CD4-positive, CD25-positive, alpha-beta regulatory T cell (primary cell): ENCODE data around the gene SATB2. TPM values are rescaled to one million over a fixed set of nuclear protein-coding genes. Genes with fewer than 3 reads are reported as not detected.

Experiments used
- ATAC-seq, 2 donors: fragments of 150-1000 bp; cut with Tn5 transposase; one replicate each; pipeline ENCODE4 v1.10.0; 2021; ENCODE audit warnings: low read depth in 2 of 2, moderate number of reproducible peaks in 2 of 2, moderate library complexity in 1 of 2
- DNase-seq, 3 donors: peaks; one replicate each; pipeline versions ENCODE4 v3.0.0 to v3.0.0-alpha.2; 2012 to 2022; ENCODE audit warnings: mixed read lengths in 1 of 3
- H3K27ac ChIP-seq: one replicate; pipeline ENCODE4 v1.7.0; 2013; ENCODE audit warnings: mild to moderate bottlenecking, low read length; ENCODE audit not compliant: insufficient read depth, poor library complexity, severe bottlenecking
- H3K27me3 ChIP-seq: one replicate; pipeline ENCODE4 v1.7.0; 2013; ENCODE audit warnings: low read length; ENCODE audit not compliant: control insufficient read depth, insufficient read depth
- H3K36me3 ChIP-seq: one replicate; pipeline ENCODE4 v1.7.0; 2013; ENCODE audit warnings: mild to moderate bottlenecking, low read length, moderate library complexity; ENCODE audit not compliant: control insufficient read depth, insufficient read depth
- H3K4me1 ChIP-seq: 2 replicates; pipeline ENCODE4 v1.7.0; 2013; ENCODE audit warnings: mild to moderate bottlenecking, low read length; ENCODE audit not compliant: insufficient read depth, control insufficient read depth, poor library complexity, severe bottlenecking
- H3K4me3 ChIP-seq: one replicate; pipeline ENCODE4 v1.7.0; 2013; ENCODE audit warnings: low read depth, mild to moderate bottlenecking, low read length, moderate library complexity
- H3K9me3 ChIP-seq, 2 experiments: 1 replicate in 1 of 2; 2 replicates in 1 of 2; pipeline ENCODE4 v1.7.0; 2013; ENCODE audit warnings: low read length in 2 of 2, mild to moderate bottlenecking in 1 of 2, moderate library complexity in 1 of 2; ENCODE audit not compliant: control insufficient read depth in 2 of 2
- H3K27ac Mint-ChIP-seq, 3 donors: one replicate each; pipeline ENCODE4 v1.8.0; 2020 to 2022; ENCODE audit warnings: mild to moderate bottlenecking in 3 of 3, mixed read lengths in 3 of 3, moderate library complexity in 2 of 3
- H3K27me3 Mint-ChIP-seq: one replicate; pipeline ENCODE4 v1.8.0; 2022; ENCODE audit warnings: mild to moderate bottlenecking, mixed read lengths
- H3K36me3 Mint-ChIP-seq: one replicate; pipeline ENCODE4 v1.8.0; 2020; ENCODE audit warnings: mixed read lengths
- H3K4me1 Mint-ChIP-seq, 4 donors: one replicate each; pipeline ENCODE4 v1.8.0; 2020 to 2022; ENCODE audit warnings: mixed read lengths in 4 of 4, mild to moderate bottlenecking in 1 of 4
- H3K4me3 Mint-ChIP-seq, 4 donors: one replicate each; pipeline ENCODE4 v1.8.0; 2020 to 2022; ENCODE audit warnings: mild to moderate bottlenecking in 4 of 4, mixed read lengths in 4 of 4, moderate library complexity in 3 of 4
- H3K9me3 Mint-ChIP-seq, 7 donors: one replicate each; pipeline ENCODE4 v1.8.0; 2020 to 2022; ENCODE audit warnings: mixed read lengths in 7 of 7, mild to moderate bottlenecking in 3 of 7, moderate library complexity in 2 of 7
- polyA plus RNA-seq, 4 donors: library from polyadenylated mRNA; unstranded; fragments of 300-500 nt; fragmentation: Illumina TruSeq; gene quantifications; one replicate each; pipeline ENCODE4 v1.2.3, GENCODE V29; 2021
- total RNA-seq: library from RNA; stranded (reverse); gene quantifications from one replicate; pipeline ENCODE4 v1.2.3, GENCODE V29; 2022

The SATB2 gene
- total and polyA plus RNA-seq, 5 donors from 2014 or later: 0.05 TPM; not detected in 4

DNA sequence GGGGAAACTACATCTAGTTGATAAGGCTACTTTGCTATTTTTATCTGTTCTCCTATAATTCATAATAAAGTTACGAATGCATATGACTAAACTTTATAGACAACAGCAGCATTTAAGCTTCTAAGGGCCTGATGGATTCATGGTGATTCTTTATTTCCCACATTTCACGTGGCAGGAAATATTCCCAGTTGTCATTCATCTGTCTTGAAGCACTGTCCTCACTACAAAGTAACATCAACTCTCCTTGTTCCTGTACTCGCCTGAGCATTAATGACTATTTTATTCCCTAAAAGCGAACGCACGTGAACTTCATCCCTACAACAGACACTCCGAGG lies 2.6 kb downstream of the SATB2 start:
- no peak for DNase-seq
- H3K27me3 ChIP-seq: peaks cover 46% of the 10 kb centered on the region
- Mint-ChIP-seq H3K36me3 (no peaks in the 10 kb centered on the region), H3K4me1 (peaks cover 0 to 29% (median 11%) of the 10 kb centered on the region in 4 donors), H3K27me3 (peaks cover 67% of the 10 kb centered on the region), H3K9me3 (peaks cover 0 to 7% (median under 1%) of the 10 kb centered on the region in 7 donors), H3K4me3 (peak overlapping the region in 3 of 4 donors; percentile 10 to 53 (median 43)), H3K27ac (no peak overlapping the region)
- peaks cover 35% of the 10 kb centered on the region for H3K4me1 ChIP-seq
- H3K4me3 ChIP-seq: no peak overlapping the region
- H3K9me3 ChIP-seq: no peaks in the 10 kb centered on the region
- no peaks in the 10 kb centered on the region for H3K36me3 ChIP-seq
- no peak overlapping the region for H3K27ac ChIP-seq
- ATAC-seq: no peak

DNA sequence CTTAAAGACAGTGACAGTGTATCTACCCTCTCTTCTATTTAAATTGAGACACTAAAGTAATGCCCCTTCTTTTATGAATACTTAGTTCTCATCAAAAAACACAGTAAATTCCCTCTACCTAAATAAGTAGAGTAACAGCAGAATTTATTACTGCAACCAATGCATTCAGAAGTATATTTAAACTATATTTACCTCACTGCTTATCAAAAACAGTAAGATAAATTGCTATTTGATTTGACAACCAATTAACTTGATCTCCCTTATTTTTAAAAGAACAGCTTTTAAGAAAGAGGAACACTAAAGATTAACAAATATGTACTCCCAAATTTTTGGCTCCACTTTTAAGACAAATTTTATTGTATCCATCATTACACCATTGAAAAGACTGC lies 4.8 kb downstream of the SATB2 start:
- H3K9me3 ChIP-seq: no peaks in the 10 kb centered on the region
- no peaks in the 10 kb centered on the region for H3K36me3 Mint-ChIP-seq
- no peaks in the 10 kb centered on the region for H3K36me3 ChIP-seq
- peaks cover 50% of the 10 kb centered on the region for H3K27me3 ChIP-seq
- DNase-seq (no peak), ATAC-seq (no peak)
- peaks cover 21% of the 10 kb centered on the region for H3K4me1 ChIP-seq
- no peak overlapping the region for H3K4me3 Mint-ChIP-seq
- H3K27me3 Mint-ChIP-seq: peaks cover 74% of the 10 kb centered on the region
- no peak overlapping the region for H3K4me3 ChIP-seq
- peaks cover 0 to 5% (median 0%) of the 10 kb centered on the region in 7 donors for H3K9me3 Mint-ChIP-seq
- H3K27ac Mint-ChIP-seq: no peak overlapping the region
- no peak overlapping the region for H3K27ac ChIP-seq
- peaks cover 0 to 19% (median 5%) of the 10 kb centered on the region in 4 donors for H3K4me1 Mint-ChIP-seq

DNA sequence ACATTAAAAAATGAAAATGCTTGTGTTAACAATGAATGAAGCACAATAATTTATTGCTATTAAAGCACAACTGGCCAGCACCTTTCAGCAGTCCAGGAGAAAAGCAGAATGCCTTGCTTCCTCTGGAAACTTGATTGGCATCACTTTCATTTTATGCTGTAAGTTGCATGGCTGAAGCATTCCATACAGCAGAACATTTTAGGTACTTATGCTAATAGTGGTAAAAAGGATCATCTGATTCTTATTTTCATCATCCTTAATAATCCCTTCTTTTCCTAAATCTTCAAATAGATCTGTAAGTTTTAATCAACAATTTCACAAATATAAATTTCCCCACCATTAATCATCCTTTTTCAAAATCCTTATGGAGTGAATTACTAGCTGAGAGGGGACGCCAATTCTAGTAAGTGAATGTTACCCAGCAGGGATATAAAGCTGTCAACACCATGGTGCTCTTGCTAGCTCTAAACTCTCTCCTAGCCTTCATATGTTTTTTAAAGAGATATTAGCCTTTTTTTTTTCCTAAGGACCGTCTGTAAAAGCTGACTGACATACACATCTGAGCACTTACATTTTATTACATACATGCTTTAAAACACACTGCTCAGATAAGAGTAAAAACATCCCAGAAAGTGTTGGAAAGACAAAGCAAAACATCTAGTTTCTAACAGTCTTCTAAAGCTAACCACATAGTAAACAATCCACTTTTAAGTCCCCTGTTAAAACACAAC lies 5.3 kb downstream of the SATB2 start:
- Histone ChIP-seq H3K9me3 (no peaks in the 10 kb centered on the region), H3K36me3 (no peaks in the 10 kb centered on the region), H3K4me3 (no peak overlapping the region), H3K4me1 (peaks cover 16% of the 10 kb centered on the region), H3K27ac (no peak overlapping the region), H3K27me3 (peaks cover 49% of the 10 kb centered on the region)
- ATAC-seq: no peak
- Mint-ChIP-seq H3K4me3 (no peak overlapping the region), H3K27me3 (peaks cover 73% of the 10 kb centered on the region), H3K4me1 (peaks cover 0 to 18% (median 5%) of the 10 kb centered on the region in 4 donors), H3K27ac (no peak overlapping the region), H3K9me3 (peaks cover 0 to 5% (median 0%) of the 10 kb centered on the region in 7 donors), H3K36me3 (no peaks in the 10 kb centered on the region)
- no peak for DNase-seq

DNA sequence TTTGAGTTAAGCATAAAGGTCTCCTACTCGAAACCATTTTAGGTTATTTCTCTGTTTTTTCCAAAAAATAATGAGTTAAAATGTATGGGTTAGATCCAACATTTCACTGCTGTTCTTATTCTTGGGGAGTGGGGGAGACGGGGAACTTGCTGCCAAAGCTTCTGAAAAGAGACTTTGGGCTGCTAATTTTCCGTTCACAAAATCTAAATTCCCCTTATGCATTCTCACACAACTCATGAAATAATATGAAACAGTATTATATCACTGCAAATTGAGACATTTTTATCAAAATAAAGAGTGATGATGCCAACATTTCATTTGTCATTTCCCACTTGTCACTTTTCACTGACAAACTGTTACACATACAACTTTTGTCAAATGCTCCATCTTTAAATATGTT lies 7.8 kb downstream of the SATB2 start:
- peaks cover 48% of the 10 kb centered on the region for H3K27me3 ChIP-seq
- DNase-seq (no peak), ATAC-seq (no peak)
- no peak overlapping the region for H3K27ac ChIP-seq
- no peak overlapping the region for H3K4me3 ChIP-seq
- Mint-ChIP-seq H3K27me3 (peaks cover 66% of the 10 kb centered on the region), H3K36me3 (no peaks in the 10 kb centered on the region), H3K9me3 (no peaks in the 10 kb centered on the region), H3K4me3 (no peak overlapping the region), H3K27ac (no peak overlapping the region), H3K4me1 (no peaks in the 10 kb centered on the region)
- H3K4me1 ChIP-seq: no peaks in the 10 kb centered on the region
- H3K9me3 ChIP-seq: no peaks in the 10 kb centered on the region
- no peaks in the 10 kb centered on the region for H3K36me3 ChIP-seq

DNA sequence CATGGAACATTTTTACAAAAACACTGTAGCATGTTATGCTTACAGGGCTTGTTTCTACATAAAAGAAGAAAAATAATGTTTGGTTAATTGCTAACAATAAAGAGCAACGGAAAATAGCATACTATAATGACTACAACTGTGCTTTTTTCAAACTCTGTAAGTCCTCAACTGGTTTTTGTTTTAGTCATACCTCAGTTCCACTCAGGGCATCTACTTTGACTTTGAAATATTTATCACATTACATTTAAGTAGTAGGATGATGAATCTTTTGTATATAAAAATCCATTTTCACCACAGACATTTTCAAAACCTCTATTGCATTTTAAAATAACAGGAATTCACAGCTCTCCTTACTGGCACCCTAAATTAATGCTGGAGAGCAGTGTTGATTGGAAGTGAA lies 8.3 kb downstream of the SATB2 start:
- peaks cover 62% of the 10 kb centered on the region for H3K27me3 Mint-ChIP-seq
- no peak for ATAC-seq
- peaks cover 44% of the 10 kb centered on the region for H3K27me3 ChIP-seq
- H3K4me3 Mint-ChIP-seq: no peak overlapping the region
- peaks cover 0 to 3% (median 0%) of the 10 kb centered on the region in 7 donors for H3K9me3 Mint-ChIP-seq
- H3K9me3 ChIP-seq: no peaks in the 10 kb centered on the region
- DNase-seq: no peak
- no peak overlapping the region for H3K4me3 ChIP-seq
- no peaks in the 10 kb centered on the region for H3K4me1 Mint-ChIP-seq
- no peaks in the 10 kb centered on the region for H3K4me1 ChIP-seq
- no peak overlapping the region for H3K27ac ChIP-seq
- no peak overlapping the region for H3K27ac Mint-ChIP-seq
- H3K36me3 Mint-ChIP-seq: no peaks in the 10 kb centered on the region
- no peaks in the 10 kb centered on the region for H3K36me3 ChIP-seq

DNA sequence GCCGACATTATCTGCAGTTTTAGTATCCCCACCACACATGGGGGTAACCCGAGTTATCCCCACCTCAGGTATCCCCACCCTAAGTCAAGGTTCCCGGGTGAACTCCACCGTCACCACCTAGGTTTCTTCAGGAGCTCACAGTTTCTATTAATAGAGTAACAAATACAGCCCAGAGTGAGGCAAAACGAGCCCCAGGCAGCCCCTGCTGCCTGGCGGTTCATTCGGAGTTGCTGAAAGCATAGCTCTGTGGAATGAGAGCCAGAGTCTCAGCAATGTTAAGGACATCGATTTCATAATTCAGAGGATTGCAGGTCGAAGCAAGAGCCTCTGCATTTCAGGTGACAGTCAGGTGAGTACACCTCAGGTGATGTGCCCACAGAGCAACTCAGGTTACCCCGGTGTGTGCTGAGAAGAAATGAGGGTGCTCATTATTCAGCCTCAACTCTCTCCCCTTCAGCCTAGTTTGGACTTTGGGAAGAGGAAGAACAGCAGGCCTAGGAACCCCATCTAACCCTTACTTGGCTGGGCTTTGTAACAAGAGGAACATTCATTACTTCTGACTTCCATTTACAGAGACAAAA lies 10.7 kb downstream of the SATB2 start:
- no peaks in the 10 kb centered on the region for H3K36me3 ChIP-seq
- H3K4me1 ChIP-seq: no peaks in the 10 kb centered on the region
- H3K9me3 ChIP-seq: no peaks in the 10 kb centered on the region
- no peaks in the 10 kb centered on the region for H3K36me3 Mint-ChIP-seq
- peaks cover 0 to 4% (median 0%) of the 10 kb centered on the region in 7 donors for H3K9me3 Mint-ChIP-seq
- DNase-seq (no peak), ATAC-seq (no peak)
- H3K4me3 Mint-ChIP-seq: no peak overlapping the region
- peaks cover 48% of the 10 kb centered on the region for H3K27me3 Mint-ChIP-seq
- H3K4me3 ChIP-seq: no peak overlapping the region
- H3K4me1 Mint-ChIP-seq: no peaks in the 10 kb centered on the region
- no peak overlapping the region for H3K27ac ChIP-seq
- peaks cover 27% of the 10 kb centered on the region for H3K27me3 ChIP-seq
- no peak overlapping the region for H3K27ac Mint-ChIP-seq

DNA sequence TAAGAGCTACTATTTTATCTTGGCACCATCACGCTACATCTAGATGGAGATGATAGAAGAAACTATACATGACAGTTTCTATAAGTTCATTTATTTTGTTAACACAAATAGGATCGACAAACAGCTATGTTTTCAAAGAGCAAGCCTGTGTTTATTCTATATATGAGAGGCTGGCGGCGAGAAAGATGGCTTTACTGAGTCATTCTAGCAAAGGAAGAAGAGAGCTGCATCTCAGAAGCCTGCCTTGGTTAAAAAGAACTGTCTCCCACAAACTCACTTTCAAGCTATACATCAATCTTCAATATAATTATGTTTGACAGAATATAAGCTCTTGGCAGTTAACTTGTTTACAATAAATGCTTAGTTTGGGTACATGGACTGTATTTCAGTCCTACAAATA lies 13.0 kb downstream of the SATB2 start:
- Mint-ChIP-seq H3K9me3 (peaks cover 0 to 4% (median 0%) of the 10 kb centered on the region in 7 donors), H3K4me3 (no peak overlapping the region), H3K27me3 (peaks cover 35% of the 10 kb centered on the region), H3K27ac (no peak overlapping the region), H3K4me1 (no peaks in the 10 kb centered on the region), H3K36me3 (no peaks in the 10 kb centered on the region)
- Histone ChIP-seq H3K36me3 (no peaks in the 10 kb centered on the region), H3K27ac (no peak overlapping the region), H3K27me3 (peaks cover 11% of the 10 kb centered on the region), H3K9me3 (no peaks in the 10 kb centered on the region), H3K4me1 (no peaks in the 10 kb centered on the region), H3K4me3 (no peak overlapping the region)
- DNase-seq (no peak), ATAC-seq (no peak)

DNA sequence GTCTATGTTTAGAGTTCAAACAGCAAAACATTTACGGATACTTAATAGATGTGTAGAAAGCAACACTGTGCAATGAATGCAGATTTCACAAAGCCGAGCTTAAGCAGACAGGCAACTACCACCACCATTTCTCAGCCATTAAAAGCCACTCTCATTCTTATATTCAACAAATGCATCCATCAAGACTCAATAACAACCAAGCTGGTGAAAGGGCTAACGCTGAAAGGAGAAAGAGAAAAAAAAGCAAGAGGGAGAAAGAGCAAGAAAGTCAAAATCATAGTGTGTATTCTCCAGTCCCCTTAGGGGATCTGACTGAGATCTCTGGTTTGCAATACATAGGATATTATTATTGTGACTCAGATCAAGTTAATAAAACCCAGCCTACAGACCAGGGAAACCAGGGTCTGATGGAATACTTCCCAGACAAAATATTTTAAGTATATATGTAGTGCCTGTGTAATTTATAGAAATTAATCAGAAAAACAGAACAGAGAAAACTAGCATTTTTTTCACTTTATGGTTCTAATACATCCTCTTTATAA lies 14.1 kb downstream of the SATB2 start:
- no peaks in the 10 kb centered on the region for H3K4me1 Mint-ChIP-seq
- H3K27me3 Mint-ChIP-seq: peaks cover 28% of the 10 kb centered on the region
- DNase-seq (no peak), ATAC-seq (no peak)
- peaks cover 10% of the 10 kb centered on the region for H3K27me3 ChIP-seq
- no peaks in the 10 kb centered on the region for H3K9me3 ChIP-seq
- peaks cover 0 to 4% (median 0%) of the 10 kb centered on the region in 7 donors for H3K9me3 Mint-ChIP-seq
- H3K4me3 ChIP-seq: no peak overlapping the region
- no peak overlapping the region for H3K27ac ChIP-seq
- no peaks in the 10 kb centered on the region for H3K36me3 Mint-ChIP-seq
- no peaks in the 10 kb centered on the region for H3K36me3 ChIP-seq
- no peak overlapping the region for H3K27ac Mint-ChIP-seq
- H3K4me3 Mint-ChIP-seq: no peak overlapping the region
- no peaks in the 10 kb centered on the region for H3K4me1 ChIP-seq
